Effector memory CD8-positive, alpha-beta T cell (primary cell): ENCODE measurements around the gene SMIM10.
"Not testable (repeated sequence)": the region's sequence is repeated elsewhere in the genome, so short reads cannot be mapped to it uniquely, and the experiment has no call there.

ENCODE experiments used
- ATAC-seq: fragments of 150-1000 bp; cut with Tn5 transposase; replicated peaks from 2 replicates; pipeline ENCODE4 v1.10.0; 2021; ENCODE audit warnings: mild to moderate bottlenecking, moderate library complexity
- DNase-seq, 3 experiments: peaks; one replicate each; pipeline ENCODE4 v3.0.0; 2021
- H3K27ac Mint-ChIP-seq, 2 donors: one replicate each; pipeline ENCODE4 v1.8.0; 2022; ENCODE audit warnings: mild to moderate bottlenecking in 2 of 2, mixed read lengths in 2 of 2, moderate library complexity in 2 of 2
- H3K27me3 Mint-ChIP-seq, 2 donors: one replicate each; pipeline ENCODE4 v1.8.0; 2022; ENCODE audit warnings: mixed read lengths in 2 of 2
- H3K36me3 Mint-ChIP-seq: one replicate; pipeline ENCODE4 v1.8.0; 2022; ENCODE audit warnings: mild to moderate bottlenecking, moderate library complexity, mixed read lengths; ENCODE audit not compliant: insufficient read depth
- H3K4me1 Mint-ChIP-seq, 2 donors: one replicate each; pipeline ENCODE4 v1.8.0; 2022; ENCODE audit warnings: low read depth in 2 of 2, mixed read lengths in 2 of 2
- H3K4me3 Mint-ChIP-seq, 2 donors: one replicate each; pipeline ENCODE4 v1.8.0; 2022; ENCODE audit warnings: mild to moderate bottlenecking in 2 of 2, mixed read lengths in 2 of 2, moderate library complexity in 2 of 2
- H3K9me3 Mint-ChIP-seq, 2 donors: one replicate each; pipeline ENCODE4 v1.8.0; 2022; ENCODE audit warnings: mixed read lengths in 2 of 2

The SMIM10 gene

DNA sequence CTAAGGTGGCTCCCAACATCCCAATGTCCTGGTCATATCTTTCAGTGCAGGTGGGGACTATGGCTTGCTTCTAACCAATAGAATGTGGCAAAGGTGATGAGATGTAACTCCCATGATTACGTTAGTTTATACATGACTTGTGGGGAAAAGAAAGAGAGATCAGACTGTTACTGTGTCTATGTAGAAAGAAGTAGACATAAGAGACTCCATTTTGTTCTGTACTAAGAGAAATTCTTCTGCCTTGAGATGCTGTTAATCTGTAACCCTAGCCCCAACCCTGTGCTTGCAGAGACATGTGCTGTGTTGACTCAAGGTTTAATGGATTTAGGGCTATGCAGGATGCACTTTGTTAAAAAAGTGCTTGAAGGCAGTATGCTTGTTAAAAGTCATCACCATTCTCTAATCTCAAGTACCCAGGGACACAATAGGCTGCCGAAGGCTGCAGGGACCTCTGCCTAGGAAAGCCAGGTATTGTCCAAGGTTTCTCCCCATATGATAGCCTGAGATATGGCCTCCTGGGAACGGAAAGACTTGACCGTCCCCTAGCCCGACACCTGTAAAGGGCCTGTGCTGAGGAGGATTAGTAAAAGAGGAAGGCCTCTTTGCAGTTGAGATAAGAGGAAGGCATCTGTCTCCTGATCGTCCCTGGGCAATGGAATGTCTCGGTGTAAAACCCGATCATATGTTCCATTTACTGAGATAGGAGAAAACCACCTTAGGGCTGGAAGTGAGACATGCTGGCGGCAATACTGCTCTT lies 39.6 kb downstream of the SMIM10 start:
- not testable (repeated sequence) for H3K36me3 Mint-ChIP-seq, H3K27ac Mint-ChIP-seq, H3K4me3 Mint-ChIP-seq, H3K9me3 Mint-ChIP-seq, DNase-seq, ATAC-seq
- Mint-ChIP-seq H3K4me1 (peaks cover 8 to 10% of the 10 kb centered on the region in 2 donors), H3K27me3 (peaks cover 5 to 18% of the 10 kb centered on the region in 2 donors)

DNA sequence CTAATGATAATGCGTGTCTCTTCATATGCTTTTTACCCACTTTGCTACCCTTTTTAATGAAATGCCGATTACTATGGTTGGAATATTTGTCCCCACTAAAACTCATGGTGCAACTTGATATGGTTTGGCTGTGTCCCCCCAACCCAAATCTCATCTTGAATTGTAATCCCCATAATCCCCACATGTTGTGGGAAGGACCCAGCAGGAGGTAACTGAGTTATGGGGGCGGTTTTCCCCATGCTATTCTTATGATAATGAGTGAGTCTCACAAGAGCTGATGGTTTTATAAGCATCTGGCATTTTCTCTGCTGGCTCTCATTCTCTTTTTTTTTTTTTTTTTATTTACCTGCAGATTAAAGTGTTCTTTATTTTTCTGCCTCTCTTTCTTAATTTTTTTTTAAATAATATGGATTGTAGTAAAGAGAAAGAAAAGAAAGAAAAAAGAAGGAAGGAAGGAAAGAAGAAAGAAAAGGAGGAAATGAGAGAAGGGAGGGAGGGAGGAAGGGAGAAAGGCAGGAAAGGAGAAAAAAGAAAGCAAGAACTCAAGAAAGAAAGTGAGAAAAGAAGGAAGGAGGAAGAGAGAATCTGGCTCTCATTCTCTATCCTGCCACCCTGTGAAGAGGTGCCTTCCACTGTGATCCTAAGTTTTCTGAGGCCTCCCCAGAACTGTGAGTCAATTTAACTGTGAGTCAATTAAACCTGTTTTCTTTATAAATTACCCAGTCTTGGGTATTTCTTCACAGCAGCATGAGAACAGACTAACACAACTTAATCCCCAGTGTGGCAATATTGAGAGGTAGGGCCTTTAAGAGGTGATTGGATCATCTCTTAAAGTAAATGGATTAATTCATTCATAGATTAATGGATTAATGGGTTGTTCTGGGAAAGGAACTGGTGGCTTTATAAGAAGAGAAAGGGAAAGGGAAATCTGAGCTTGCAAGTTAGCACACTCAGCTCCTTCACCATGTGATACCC lies 50.6 kb downstream of the SMIM10 start:
- not testable (repeated sequence) for ATAC-seq, DNase-seq, H3K27me3 Mint-ChIP-seq, H3K36me3 Mint-ChIP-seq, H3K4me1 Mint-ChIP-seq, H3K9me3 Mint-ChIP-seq, H3K4me3 Mint-ChIP-seq, H3K27ac Mint-ChIP-seq
